Caco-2 (cell line): Measurements from ENCODE around the gene DBP. TPM values are rescaled to one million over a fixed set of nuclear protein-coding genes. Genes with fewer than 3 reads are reported as not detected.

Experiments
- BruUV-seq: library from RNA; stranded (reverse); fragments of 400-500 nt; replicated peaks from 2 replicates; lab custom pipeline; 2021; lab: Mats Ljungman, UMichigan
- CTCF ChIA-PET: fragments of 300-600 bp; sonication (Branson Sonifier 250); formaldehyde crosslinking; loops from one replicate; lab custom pipeline; 2022; ENCODE audit warnings: antibody characterized with exemption; lab: Charles Lee
- POLR2A ChIA-PET: fragments of 300-600 bp; sonication (Branson Sonifier 250); formaldehyde crosslinking; loops from one replicate; lab custom pipeline; 2022; ENCODE audit warnings: antibody characterized with exemption; lab: Charles Lee
- DNase-seq, 2 experiments: peaks; one replicate each; pipeline versions ENCODE4 v3.0.0 to v3.0.0-alpha.2; 2020 to 2022
- H3K27me3 ChIP-seq: replicated peaks from 2 replicates; pipeline ENCODE4 v1.6.0; 2011; ENCODE audit warnings: low read length; ENCODE audit not compliant: control insufficient read depth, insufficient read depth
- H3K36me3 ChIP-seq: 2 replicates; pipeline ENCODE4 v1.5.1; 2011; ENCODE audit warnings: low read length; ENCODE audit not compliant: control insufficient read depth, insufficient read depth
- H3K4me1 ChIP-seq: fragments of 250-450 bp; sonication (Bioruptor Pico); 2 replicates; pipeline ENCODE4 v1.5.1; 2020; ENCODE audit warnings: mild to moderate bottlenecking
- H3K4me3 ChIP-seq: 2 replicates; pipeline ENCODE4 v1.5.1; 2011; ENCODE audit warnings: low read depth, mild to moderate bottlenecking, control low read depth, low read length
- H3K9me3 ChIP-seq: fragments of 250-450 bp; sonication (Bioruptor Pico); 2 replicates; pipeline ENCODE4 v1.5.1; 2020; ENCODE audit warnings: mild to moderate bottlenecking, moderate library complexity
- H3K27ac Mint-ChIP-seq: one replicate; pipeline ENCODE4 v1.8.0; 2022; ENCODE audit warnings: mixed read lengths; ENCODE audit not compliant: unreplicated experiment
- H3K27me3 Mint-ChIP-seq: one replicate; pipeline ENCODE4 v1.8.0; 2022; ENCODE audit warnings: mixed read lengths; ENCODE audit not compliant: insufficient read depth, unreplicated experiment
- H3K36me3 Mint-ChIP-seq: one replicate; pipeline ENCODE4 v1.8.0; 2022; ENCODE audit warnings: mild to moderate bottlenecking, mixed read lengths; ENCODE audit not compliant: insufficient read depth, unreplicated experiment
- H3K4me1 Mint-ChIP-seq: one replicate; pipeline ENCODE4 v1.8.0; 2022; ENCODE audit warnings: low read depth, mixed read lengths; ENCODE audit not compliant: unreplicated experiment
- H3K4me3 Mint-ChIP-seq: one replicate; pipeline ENCODE4 v1.8.0; 2022; ENCODE audit warnings: mild to moderate bottlenecking, moderate library complexity, mixed read lengths; ENCODE audit not compliant: unreplicated experiment
- H3K9me3 Mint-ChIP-seq: one replicate; pipeline ENCODE4 v1.8.0; 2022; ENCODE audit warnings: mixed read lengths; ENCODE audit not compliant: unreplicated experiment
- intact Hi-C: fragments of 100-400 bp; cut with micrococcal nuclease; formaldehyde crosslinking; loops from one replicate; pipeline ENCODE4 v1.10.0; 2022; ENCODE audit not compliant: unreplicated experiment
- total RNA-seq: library from RNA; stranded (reverse); gene quantifications from 2 replicates; pipeline ENCODE4 v1.2.3, GENCODE V29; 2022
- TF ChIP-seq, protein P1 (sequence below), 2 experiments: fragments of 200-600 bp in 1 of 2; IDR thresholded peaks; 1 replicate in 1 of 2; 2 replicates in 1 of 2; pipeline versions ENCODE4 v1.5.1 to v1.8.0; 2011 to 2022; ENCODE audit warnings: antibody characterized with exemption in 1 of 2, control low read depth in 1 of 2, inconsistent platforms in 1 of 2, low read depth in 1 of 2, low read length in 1 of 2, mild to moderate bottlenecking in 1 of 2, moderate library complexity in 1 of 2; ENCODE audit not compliant: insufficient read depth in 1 of 2, severe bottlenecking in 1 of 2, unreplicated experiment in 1 of 2

The DBP gene
- total RNA-seq, 1 experiment from 2014 or later, result 17.4 TPM

DNA sequence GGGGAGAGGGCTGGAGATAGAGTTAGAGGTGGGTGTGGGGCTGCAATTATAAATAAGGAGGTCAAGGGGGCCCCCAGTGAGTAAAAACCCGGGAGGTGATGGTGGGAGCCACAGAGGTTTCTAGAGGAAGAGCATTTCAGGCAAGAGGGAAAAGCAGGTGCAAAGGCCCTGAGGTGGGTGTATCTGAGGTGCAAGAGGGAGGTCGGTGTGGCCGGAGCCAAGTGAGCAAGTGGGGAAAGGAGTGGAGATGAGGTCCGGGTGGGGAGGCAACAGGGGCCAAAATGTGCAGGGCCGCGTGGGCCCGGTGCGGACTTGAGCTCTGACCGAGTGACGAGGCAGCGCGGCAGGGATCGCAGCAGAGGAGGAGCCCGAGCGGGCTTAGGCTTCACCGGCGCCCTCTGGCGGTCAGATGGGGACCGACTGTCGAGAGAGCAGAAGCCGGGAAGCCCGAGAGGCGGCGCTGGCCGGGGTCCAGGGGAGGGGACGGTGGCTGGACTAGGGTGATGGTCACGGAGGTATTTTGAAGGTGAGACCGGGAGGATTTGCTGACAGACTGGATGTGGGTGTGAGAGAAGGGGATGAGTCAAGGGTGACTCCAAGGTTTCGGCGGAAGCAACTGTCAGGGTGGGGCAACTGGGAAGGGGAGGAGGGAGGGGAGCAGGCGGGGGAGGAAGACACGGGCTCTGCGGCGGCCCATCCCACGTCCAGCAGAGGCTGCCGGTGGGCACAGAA lies 48.3 kb downstream of the DBP start:
- ChIA-PET CTCF (interaction anchor here (0.5 to 2.3 kb wide), 17 partner anchors 12 to 468 kb away, joined by 3 to 15 read pairs (median 4); partner anchors contain the start of gene GRWD1), POLR2A (interaction anchor here (0.6 kb wide), 1 partner anchor 31 kb away, joined by 3 read pairs; the partner anchor contains the start of gene SPHK2)
- Mint-ChIP-seq H3K27me3 (no peaks in the 10 kb centered on the region), H3K27ac (peak overlapping the region; percentile 74), H3K9me3 (no peaks in the 10 kb centered on the region), H3K4me3 (peak overlapping the region; percentile 79), H3K36me3 (peaks cover 12% of the 10 kb centered on the region), H3K4me1 (peaks cover 14% of the 10 kb centered on the region)
- H3K27me3 ChIP-seq, result no peaks in the 10 kb centered on the region
- H3K36me3 ChIP-seq, result no peaks in the 10 kb centered on the region
- peak; percentile 89 to 93 for DNase-seq
- intact Hi-C loops, result loop anchor here (1.0 to 5.0 kb wide), 2 partner anchors 19 to 257 kb away; no protein-coding TSS in a partner anchor
- TF ChIP-seq, protein P1, sequence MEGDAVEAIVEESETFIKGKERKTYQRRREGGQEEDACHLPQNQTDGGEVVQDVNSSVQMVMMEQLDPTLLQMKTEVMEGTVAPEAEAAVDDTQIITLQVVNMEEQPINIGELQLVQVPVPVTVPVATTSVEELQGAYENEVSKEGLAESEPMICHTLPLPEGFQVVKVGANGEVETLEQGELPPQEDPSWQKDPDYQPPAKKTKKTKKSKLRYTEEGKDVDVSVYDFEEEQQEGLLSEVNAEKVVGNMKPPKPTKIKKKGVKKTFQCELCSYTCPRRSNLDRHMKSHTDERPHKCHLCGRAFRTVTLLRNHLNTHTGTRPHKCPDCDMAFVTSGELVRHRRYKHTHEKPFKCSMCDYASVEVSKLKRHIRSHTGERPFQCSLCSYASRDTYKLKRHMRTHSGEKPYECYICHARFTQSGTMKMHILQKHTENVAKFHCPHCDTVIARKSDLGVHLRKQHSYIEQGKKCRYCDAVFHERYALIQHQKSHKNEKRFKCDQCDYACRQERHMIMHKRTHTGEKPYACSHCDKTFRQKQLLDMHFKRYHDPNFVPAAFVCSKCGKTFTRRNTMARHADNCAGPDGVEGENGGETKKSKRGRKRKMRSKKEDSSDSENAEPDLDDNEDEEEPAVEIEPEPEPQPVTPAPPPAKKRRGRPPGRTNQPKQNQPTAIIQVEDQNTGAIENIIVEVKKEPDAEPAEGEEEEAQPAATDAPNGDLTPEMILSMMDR (IDR thresholded peaks at IDR 0.05; ENCODE audit: insufficient read depth in 1 of 2, low read depth in 1 of 2, low read length in 1 of 2, severe bottlenecking in 1 of 2, unreplicated experiment in 1 of 2), result peak; percentile 95 to 97
- H3K4me1 ChIP-seq, result peaks cover 3% of the 10 kb centered on the region
- no TSS peak for BruUV-seq
- peak overlapping the region; percentile 27 for H3K4me3 ChIP-seq
- H3K9me3 ChIP-seq, result no peaks in the 10 kb centered on the region

DNA sequence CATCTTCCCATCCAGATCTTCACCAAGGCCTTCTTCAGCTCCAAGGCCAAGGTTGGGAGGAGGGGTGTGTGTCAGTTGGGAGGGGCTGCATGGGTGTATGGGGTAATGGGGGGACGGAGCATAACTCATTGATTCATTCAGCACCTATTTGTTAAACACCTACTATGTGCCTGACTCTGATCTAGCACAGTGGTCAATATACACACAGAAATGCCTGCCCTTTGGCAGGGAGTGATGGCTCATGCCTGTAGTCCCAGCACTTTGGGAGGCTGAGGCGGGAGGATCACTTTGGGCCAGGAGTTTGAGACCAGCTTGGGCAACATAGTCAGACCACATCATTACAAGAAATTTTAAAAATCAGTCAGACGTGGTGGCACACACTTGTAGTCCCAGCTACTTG lies 49.8 kb downstream of the DBP start:
- TF ChIP-seq, protein P1 (IDR thresholded peaks at IDR 0.05; ENCODE audit: insufficient read depth in 1 of 2, low read depth in 1 of 2, low read length in 1 of 2, severe bottlenecking in 1 of 2, unreplicated experiment in 1 of 2), result no peak
- no peak overlapping the region for H3K4me3 ChIP-seq
- no peak overlapping the region for H3K4me3 Mint-ChIP-seq
- H3K4me1 Mint-ChIP-seq, result peaks cover 15% of the 10 kb centered on the region
- no peaks in the 10 kb centered on the region for H3K36me3 ChIP-seq
- H3K27me3 Mint-ChIP-seq, result no peaks in the 10 kb centered on the region
- no peaks in the 10 kb centered on the region for H3K9me3 Mint-ChIP-seq
- H3K9me3 ChIP-seq, result no peaks in the 10 kb centered on the region
- H3K4me1 ChIP-seq, result peaks cover 8% of the 10 kb centered on the region
- no peaks in the 10 kb centered on the region for H3K27me3 ChIP-seq
- intact Hi-C loops, result loop anchor here (5.0 kb wide), 1 partner anchor 255 kb away; no protein-coding TSS in a partner anchor
- CTCF ChIA-PET, result interaction anchor here (0.6 to 2.3 kb wide), 4 partner anchors 24 to 98 kb away, joined by 3 to 15 read pairs (median 5); no protein-coding TSS in a partner anchor
- DNase-seq, result no peak
- no TSS peak for BruUV-seq
- POLR2A ChIA-PET, result no interaction called here
- H3K27ac Mint-ChIP-seq, result no peak overlapping the region
- H3K36me3 Mint-ChIP-seq, result peaks cover 12% of the 10 kb centered on the region

DNA sequence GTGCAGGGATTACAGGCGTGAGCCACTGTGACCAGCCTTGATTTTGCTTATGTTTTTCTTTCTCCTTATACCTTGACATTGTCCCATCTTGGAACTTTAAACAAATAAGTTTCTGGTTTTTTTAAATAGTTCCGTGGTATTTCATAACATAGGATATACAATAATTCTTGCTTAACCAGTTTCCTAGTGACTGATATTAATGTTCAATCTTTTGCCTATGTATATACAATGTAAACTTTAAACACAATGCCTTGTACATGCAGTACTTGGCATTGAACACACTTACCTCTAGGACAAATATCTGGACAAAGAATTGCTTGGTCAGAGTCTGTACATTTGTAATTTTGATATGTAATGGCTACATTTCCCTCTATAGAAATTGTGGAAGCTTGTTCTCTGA lies 55.0 kb downstream of the DBP start:
- Histone ChIP-seq H3K4me1 (peaks cover 8% of the 10 kb centered on the region), H3K36me3 (no peaks in the 10 kb centered on the region), H3K9me3 (no peaks in the 10 kb centered on the region), H3K27me3 (no peaks in the 10 kb centered on the region), H3K4me3 (no peak overlapping the region)
- Mint-ChIP-seq H3K27ac (peak overlapping the region; percentile 64), H3K4me3 (no peak overlapping the region), H3K4me1 (peaks cover 8% of the 10 kb centered on the region), H3K9me3 (no peaks in the 10 kb centered on the region), H3K27me3 (no peaks in the 10 kb centered on the region), H3K36me3 (peaks cover 14% of the 10 kb centered on the region)
- POLR2A ChIA-PET, result no interaction called here
- CTCF ChIA-PET, result no interaction called here
- TF ChIP-seq, protein P1 (IDR thresholded peaks at IDR 0.05; ENCODE audit: insufficient read depth in 1 of 2, low read depth in 1 of 2, low read length in 1 of 2, severe bottlenecking in 1 of 2, unreplicated experiment in 1 of 2), result no peak
- intact Hi-C loops, result loop anchor here (5.0 kb wide), 1 partner anchor 190 kb away; the partner anchor contains the start of genes GRIN2D and KDELR1
- no TSS peak for BruUV-seq
- no peak for DNase-seq

Other genes starting within 250 kb of the DBP start
- gene KDELR1, start 245.8 kb downstream of the DBP start, total RNA-seq, result 375 and 381 TPM in 2 replicates
- 6.5 and 7.3 TPM in 2 replicates for gene GRIN2D, start 243.7 kb downstream of the DBP start, total RNA-seq
- gene GRWD1, start 191.4 kb downstream of the DBP start, total RNA-seq, result 77.3 and 77.4 TPM in 2 replicates
- 3.6 and 3.9 TPM in 2 replicates for gene KCNJ14, start 181.8 kb downstream of the DBP start, total RNA-seq
- gene CYTH2, start 168.0 kb downstream of the DBP start, total RNA-seq, result 74.6 and 81.3 TPM in 2 replicates
- gene LMTK3, start 125.5 kb downstream of the DBP start, total RNA-seq, result 22.4 and 22.6 TPM in 2 replicates
- 1.00 and 1.4 TPM in 2 replicates for gene SULT2B1, start 85.2 kb downstream of the DBP start, total RNA-seq
- gene SPACA4, start 30.6 kb downstream of the DBP start, total RNA-seq, result not detected in 2 replicates
- 5.8 and 6.8 TPM in 2 replicates for gene FAM83E, start 22.3 kb downstream of the DBP start, total RNA-seq
- gene RPL18, start 18.2 kb downstream of the DBP start, total RNA-seq, result 1,812 and 1,896 TPM in 2 replicates
- 134 and 140 TPM in 2 replicates for gene SPHK2, start 17.9 kb downstream of the DBP start, total RNA-seq
- gene CA11, start 8.8 kb upstream of the DBP start, total RNA-seq, result 10.5 and 15.9 TPM in 2 replicates
- gene NTN5, start 35.6 kb upstream of the DBP start, total RNA-seq, result 0.12 and 0.34 TPM in 2 replicates
- gene FUT2, start 58.6 kb upstream of the DBP start, total RNA-seq, result 13.5 and 16.3 TPM in 2 replicates
- gene MAMSTR, start 82.3 kb upstream of the DBP start, total RNA-seq, result 1.7 and 1.9 TPM in 2 replicates
- gene RASIP1, start 103.2 kb upstream of the DBP start, total RNA-seq, result 5.4 and 5.9 TPM in 2 replicates
- 8.9 and 10.3 TPM in 2 replicates for gene IZUMO1, start 109.5 kb upstream of the DBP start, total RNA-seq
- gene FUT1, start 115.3 kb upstream of the DBP start, total RNA-seq, result 26.1 and 30.5 TPM in 2 replicates
- gene FGF21, start 118.1 kb upstream of the DBP start, total RNA-seq, result 1.9 and 3.0 TPM in 2 replicates
- gene BCAT2, start 173.7 kb upstream of the DBP start, total RNA-seq, result 106 and 109 TPM in 2 replicates
- gene HSD17B14, start 199.1 kb upstream of the DBP start, total RNA-seq, result 27.8 and 30.8 TPM in 2 replicates
- gene PLEKHA4, start 231.2 kb upstream of the DBP start, total RNA-seq, result 3.9 and 5.6 TPM in 2 replicates
- gene PPP1R15A, start 235.0 kb upstream of the DBP start, total RNA-seq, result 83.3 and 94.7 TPM in 2 replicates